Smooth muscle cell (in vitro differentiated cells): ENCODE results near the gene NRG2. TPM values are rescaled to one million over a fixed set of nuclear protein-coding genes. Genes with fewer than 3 reads are reported as not detected.

Experiments used
- DNase-seq: peaks from one replicate; lab custom pipeline; 2025; ENCODE audit not compliant: unreplicated experiment; lab: John Stamatoyannopoulos, UW
- H2AFZ ChIP-seq: fragments of 200-600 bp; sonication (generic); 2 replicates; pipeline ENCODE4 v1.6.0; 2016; ENCODE audit warnings: antibody characterized with exemption, low read depth, mild to moderate bottlenecking
- H3F3A ChIP-seq: fragments of 200-600 bp; sonication (generic); 2 replicates; pipeline ENCODE4 v1.6.0; 2017; ENCODE audit warnings: antibody characterized with exemption, low read depth
- H3K27ac ChIP-seq: fragments of 200-600 bp; sonication (generic); 2 replicates; pipeline ENCODE4 v1.5.1; 2016; ENCODE audit warnings: low read depth, mild to moderate bottlenecking
- H3K27me3 ChIP-seq: fragments of 200-600 bp; sonication (generic); 2 replicates; pipeline ENCODE4 v1.6.1; 2016; ENCODE audit warnings: low read depth, mild to moderate bottlenecking
- H3K36me3 ChIP-seq: fragments of 200-600 bp; sonication (generic); 2 replicates; pipeline ENCODE4 v1.5.1; 2016; ENCODE audit warnings: low read depth
- H3K4me1 ChIP-seq: fragments of 200-600 bp; sonication (generic); 2 replicates; pipeline ENCODE4 v1.5.1; 2016; ENCODE audit warnings: low read depth
- H3K4me2 ChIP-seq: fragments of 200-600 bp; sonication (generic); 2 replicates; pipeline ENCODE4 v1.6.0; 2016; ENCODE audit warnings: mild to moderate bottlenecking
- H3K4me3 ChIP-seq: fragments of 200-600 bp; sonication (generic); 2 replicates; pipeline ENCODE4 v1.5.1; 2016; ENCODE audit warnings: mild to moderate bottlenecking
- H3K79me2 ChIP-seq: fragments of 200-600 bp; sonication (generic); 2 replicates; pipeline ENCODE4 v1.6.0; 2016; ENCODE audit warnings: low read depth, mild to moderate bottlenecking
- H3K9ac ChIP-seq: fragments of 200-600 bp; sonication (generic); 2 replicates; pipeline ENCODE4 v1.6.0; 2016; ENCODE audit warnings: low read depth
- H3K9me3 ChIP-seq: fragments of 200-600 bp; sonication (generic); replicated peaks from 2 replicates; pipeline ENCODE4 v1.5.1; 2016; ENCODE audit warnings: low read depth
- H4K20me1 ChIP-seq: fragments of 200-600 bp; sonication (generic); 2 replicates; pipeline ENCODE4 v1.6.0; 2016; ENCODE audit warnings: low read depth
- CTCF ChIP-seq: fragments of 200-600 bp; sonication (generic); IDR thresholded peaks from 2 replicates; pipeline ENCODE4 v1.5.1; 2017; ENCODE audit warnings: borderline replicate concordance, mild to moderate bottlenecking, antibody characterized with exemption; ENCODE audit not compliant: insufficient read depth, poor library complexity, severe bottlenecking
- WGBS: methylation state at CpG from one replicate; pipeline ENCODE4 v1.1.7; 2016; ENCODE audit warnings: low lambda C conversion rate; 5-methylcytosine and 5-hydroxymethylcytosine counted together
- polyA plus RNA-seq: library from polyadenylated mRNA; unstranded; fragments of >200 nt; fragmentation: Nextera tagmentation; extraction: Ambion mirVana; gene quantifications from 2 replicates; pipeline ENCODE4 v1.2.1, GENCODE V29; 2016
- total RNA-seq: library from RNA; depleted of rRNA; stranded (reverse); fragments of >200 nt; gene quantifications from 2 replicates; pipeline ENCODE4 v1.2.3, GENCODE V29; 2014

Gene NRG2
- total and polyA plus RNA-seq, 2 experiments from 2014 or later: 0.09 to 0.25 TPM

GRCh38 chr5:139829471-139829870, 213.6 kb downstream of the NRG2 start:
- no peak for TF ChIP-seq CTCF
- no peaks in the 10 kb centered on the region for H3K79me2 ChIP-seq
- no peaks in the 10 kb centered on the region for H3K36me3 ChIP-seq
- WGBS: 85% methylated on average over 6 of the region's 6 CpGs
- no peak overlapping the region for H3K4me2 ChIP-seq
- no peak overlapping the region for H3K27ac ChIP-seq
- H3K4me1 ChIP-seq: no peaks in the 10 kb centered on the region
- peaks cover 52% of the 10 kb centered on the region for H3K27me3 ChIP-seq
- H3K4me3 ChIP-seq: no peak overlapping the region
- no peaks in the 10 kb centered on the region for H3K9me3 ChIP-seq
- DNase-seq: no peak
- no peak overlapping the region for H2AFZ ChIP-seq
- H3K9ac ChIP-seq: no peak overlapping the region
- H4K20me1 ChIP-seq: no peaks in the 10 kb centered on the region
- no peaks in the 10 kb centered on the region for H3F3A ChIP-seq

- 81% methylated on average over 8 of the region's 8 CpGs for WGBS
- no peak overlapping the region for H2AFZ ChIP-seq
Observed at GRCh38 chr5:139828207-139828895, 214.7 kb downstream of the NRG2 start.

GRCh38 chr5:139825690-139826089, 217.4 kb downstream of the NRG2 start:
- Histone ChIP-seq H3K27ac (no peak overlapping the region), H3K4me1 (no peaks in the 10 kb centered on the region), H3F3A (no peaks in the 10 kb centered on the region), H3K9me3 (no peaks in the 10 kb centered on the region), H2AFZ (no peak overlapping the region), H3K9ac (no peak overlapping the region), H3K4me2 (no peak overlapping the region), H3K4me3 (no peak overlapping the region), H3K27me3 (peaks cover 15% of the 10 kb centered on the region), H3K79me2 (no peaks in the 10 kb centered on the region), H4K20me1 (no peaks in the 10 kb centered on the region), H3K36me3 (no peaks in the 10 kb centered on the region)
- WGBS: 92% methylated on average over 6 of the region's 7 CpGs
- no peak for TF ChIP-seq CTCF
- no peak for DNase-seq

More at GRCh38 chr5:139828207-139828895, 214.7 kb downstream of the NRG2 start:
- Histone ChIP-seq H3F3A (no peaks in the 10 kb centered on the region), H3K9ac (no peak overlapping the region), H3K4me2 (no peak overlapping the region), H3K4me1 (no peaks in the 10 kb centered on the region), H3K9me3 (no peaks in the 10 kb centered on the region), H3K27me3 (peaks cover 42% of the 10 kb centered on the region), H3K27ac (no peak overlapping the region), H3K79me2 (no peaks in the 10 kb centered on the region), H3K36me3 (no peaks in the 10 kb centered on the region), H3K4me3 (no peak overlapping the region), H4K20me1 (no peaks in the 10 kb centered on the region)
- DNase-seq: no peak
- TF ChIP-seq CTCF: no peak
